Glutamatergic neuron (in vitro differentiated cells): ENCODE results near the gene TELO2. TPM values are rescaled to one million over a fixed set of nuclear protein-coding genes. Genes with fewer than 3 reads are reported as not detected.
A peak's percentile ranks its signal among the peaks of the same experiment; 100 is the strongest.
"Not testable (repeated sequence)": the region's sequence is repeated elsewhere in the genome, so short reads cannot be mapped to it uniquely, and the experiment has no call there.

Source experiments
- DNase-seq: peaks from one replicate; pipeline ENCODE4 v3.0.0; 2022
- H3K27ac Mint-ChIP-seq: one replicate; pipeline ENCODE4 v1.8.0; 2020; ENCODE audit warnings: mild to moderate bottlenecking, mixed read lengths, inconsistent platforms; ENCODE audit not compliant: unreplicated experiment
- H3K27me3 Mint-ChIP-seq: one replicate; pipeline ENCODE4 v1.8.0; 2020; ENCODE audit warnings: mild to moderate bottlenecking, moderate library complexity, mixed read lengths, inconsistent platforms; ENCODE audit not compliant: unreplicated experiment
- H3K36me3 Mint-ChIP-seq: one replicate; pipeline ENCODE4 v1.8.0; 2020; ENCODE audit warnings: mild to moderate bottlenecking, mixed read lengths, inconsistent platforms; ENCODE audit not compliant: unreplicated experiment
- H3K4me1 Mint-ChIP-seq: one replicate; pipeline ENCODE4 v1.8.0; 2020; ENCODE audit warnings: mild to moderate bottlenecking, low read depth, mixed read lengths, inconsistent platforms; ENCODE audit not compliant: unreplicated experiment
- H3K4me3 Mint-ChIP-seq: one replicate; pipeline ENCODE4 v1.8.0; 2020; ENCODE audit warnings: mild to moderate bottlenecking, mixed read lengths, inconsistent platforms; ENCODE audit not compliant: unreplicated experiment
- H3K9me3 Mint-ChIP-seq: one replicate; pipeline ENCODE4 v1.8.0; 2020; ENCODE audit warnings: mild to moderate bottlenecking, moderate library complexity, mixed read lengths, inconsistent platforms; ENCODE audit not compliant: unreplicated experiment
- CTCF ChIP-seq: fragments of 200-600 bp; sonication (generic); IDR thresholded peaks from one replicate; pipeline ENCODE4 v1.5.0; 2021; ENCODE audit not compliant: partially characterized antibody, unreplicated experiment
- total RNA-seq: library from RNA; stranded (reverse); fragmentation: NEBNext Ultra II Directional; extraction: Animal tissue kit (Norgen Biotek cat#: 25700); gene quantifications from one replicate; pipeline ENCODE4 v1.2.1, GENCODE V29; 2021; ENCODE audit not compliant: unreplicated experiment

TELO2 gene
- total RNA-seq, 1 donor from 2014 or later, result 101 TPM

GRCh38 chr16:1468426-1468810 is 24.7 kb upstream of the TELO2 start:
- TF ChIP-seq CTCF, result no peak
- Mint-ChIP-seq H3K4me3 (no peak overlapping the region), H3K4me1 (peaks cover 5% of the 10 kb centered on the region), H3K36me3 (no peaks in the 10 kb centered on the region), H3K27me3 (peaks cover 8% of the 10 kb centered on the region), H3K9me3 (peaks cover 4% of the 10 kb centered on the region), H3K27ac (no peak overlapping the region)
- no peak for DNase-seq

GRCh38 chr16:1469141-1469540 is 24.0 kb upstream of the TELO2 start:
- not testable (repeated sequence) for H3K27me3 Mint-ChIP-seq, DNase-seq, H3K4me1 Mint-ChIP-seq, H3K36me3 Mint-ChIP-seq, H3K4me3 Mint-ChIP-seq, H3K9me3 Mint-ChIP-seq, H3K27ac Mint-ChIP-seq

GRCh38 chr16:1469693-1470201 is 23.4 kb upstream of the TELO2 start:
- DNase-seq, result no peak
- peaks cover 8% of the 10 kb centered on the region for H3K27me3 Mint-ChIP-seq
- no peak overlapping the region for H3K27ac Mint-ChIP-seq

GRCh38 chr16:1470481-1471251 is 22.5 kb upstream of the TELO2 start:
- TF ChIP-seq CTCF, result no peak
- H3K27me3 Mint-ChIP-seq, result peaks cover 7% of the 10 kb centered on the region
- no peaks in the 10 kb centered on the region for H3K36me3 Mint-ChIP-seq
- H3K27ac Mint-ChIP-seq, result peak overlapping the region; percentile 17
- no peak overlapping the region for H3K4me3 Mint-ChIP-seq
- H3K9me3 Mint-ChIP-seq, result peaks cover 7% of the 10 kb centered on the region
- DNase-seq, result no peak
- peaks cover 8% of the 10 kb centered on the region for H3K4me1 Mint-ChIP-seq

More at GRCh38 chr16:1469693-1470201, 23.4 kb upstream of the TELO2 start:
- no peaks in the 10 kb centered on the region for H3K36me3 Mint-ChIP-seq
- no peak overlapping the region for H3K4me3 Mint-ChIP-seq
- peaks cover 8% of the 10 kb centered on the region for H3K4me1 Mint-ChIP-seq
- H3K9me3 Mint-ChIP-seq, result peaks cover 4% of the 10 kb centered on the region
- TF ChIP-seq CTCF, result no peak

GRCh38 chr16:1471569-1472194 is 21.5 kb upstream of the TELO2 start:
- no peak overlapping the region for H3K27ac Mint-ChIP-seq
- no peaks in the 10 kb centered on the region for H3K36me3 Mint-ChIP-seq
- no peak for DNase-seq
- H3K27me3 Mint-ChIP-seq, result peaks cover 7% of the 10 kb centered on the region
- H3K4me1 Mint-ChIP-seq, result peaks cover 8% of the 10 kb centered on the region
- H3K4me3 Mint-ChIP-seq, result no peak overlapping the region
- TF ChIP-seq CTCF, result no peak
- H3K9me3 Mint-ChIP-seq, result peaks cover 10% of the 10 kb centered on the region
